Measurements from ENCODE around the gene CARMIL1.

GRCh38 chr6:25257686-25258348, 21.4 kb upstream of the CARMIL1 start:
- TF ChIP-seq ZNF350 (tag by site-specific recombination; IDR thresholded peaks at IDR 0.05), result no peak
- TF ChIP-seq ZBTB1 (tag by site-specific recombination; IDR thresholded peaks at IDR 0.05), result no peak
- TF ChIP-seq CTCF (tag by site-specific recombination; IDR thresholded peaks at IDR 0.05), result no peak
- no peak for TF ChIP-seq ZBTB7A (tag by site-specific recombination; IDR thresholded peaks at IDR 0.05; ENCODE audit: low read depth)
- TF ChIP-seq ZNF510 (tag by site-specific recombination; IDR thresholded peaks at IDR 0.05; ENCODE audit: insufficient replicate concordance), result no peak
- TF ChIP-seq, protein P1, sequence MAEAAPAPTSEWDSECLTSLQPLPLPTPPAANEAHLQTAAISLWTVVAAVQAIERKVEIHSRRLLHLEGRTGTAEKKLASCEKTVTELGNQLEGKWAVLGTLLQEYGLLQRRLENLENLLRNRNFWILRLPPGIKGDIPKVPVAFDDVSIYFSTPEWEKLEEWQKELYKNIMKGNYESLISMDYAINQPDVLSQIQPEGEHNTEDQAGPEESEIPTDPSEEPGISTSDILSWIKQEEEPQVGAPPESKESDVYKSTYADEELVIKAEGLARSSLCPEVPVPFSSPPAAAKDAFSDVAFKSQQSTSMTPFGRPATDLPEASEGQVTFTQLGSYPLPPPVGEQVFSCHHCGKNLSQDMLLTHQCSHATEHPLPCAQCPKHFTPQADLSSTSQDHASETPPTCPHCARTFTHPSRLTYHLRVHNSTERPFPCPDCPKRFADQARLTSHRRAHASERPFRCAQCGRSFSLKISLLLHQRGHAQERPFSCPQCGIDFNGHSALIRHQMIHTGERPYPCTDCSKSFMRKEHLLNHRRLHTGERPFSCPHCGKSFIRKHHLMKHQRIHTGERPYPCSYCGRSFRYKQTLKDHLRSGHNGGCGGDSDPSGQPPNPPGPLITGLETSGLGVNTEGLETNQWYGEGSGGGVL (tag by site-specific recombination; IDR thresholded peaks at IDR 0.05), result no peak
- TF ChIP-seq ZNF10 (tag by site-specific recombination; IDR thresholded peaks at IDR 0.05), result no peak
- TF ChIP-seq SETDB1 (IDR thresholded peaks at IDR 0.05; ENCODE audit: insufficient read length, low read length), result no peak
